Hematopoietic multipotent progenitor cell treated with erythropoietin and hydrocortisone succinate and interleukin-3 and kit ligand, for 4 days (in vitro differentiated cells): ENCODE results near the gene TNFRSF14.

Source experiments
- DNase-seq: peaks from one replicate; pipeline ENCODE4 v3.0.0-alpha.2; 2015

Gene TNFRSF14

DNA sequence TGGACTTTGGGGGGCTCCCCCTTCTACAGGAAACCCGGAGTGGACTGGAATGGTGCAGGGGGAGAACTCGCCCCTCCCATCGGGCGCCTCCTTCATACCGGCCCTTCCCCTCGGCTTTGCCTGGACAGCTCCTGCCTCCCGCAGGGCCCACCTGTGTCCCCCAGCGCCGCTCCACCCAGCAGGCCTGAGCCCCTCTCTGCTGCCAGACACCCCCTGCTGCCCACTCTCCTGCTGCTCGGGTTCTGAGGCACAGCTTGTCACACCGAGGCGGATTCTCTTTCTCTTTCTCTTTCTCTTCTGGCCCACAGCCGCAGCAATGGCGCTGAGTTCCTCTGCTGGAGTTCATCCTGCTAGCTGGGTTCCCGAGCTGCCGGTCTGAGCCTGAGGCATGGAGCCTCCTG is at the start of gene TNFRSF14:
TSS of gene TNFRSF14 (plus strand) at position 95 of the 401 bp plus-strand sequence. CDS start at position 389, 294 bp downstream.
- DNase-seq = peak; percentile 79

DNA sequence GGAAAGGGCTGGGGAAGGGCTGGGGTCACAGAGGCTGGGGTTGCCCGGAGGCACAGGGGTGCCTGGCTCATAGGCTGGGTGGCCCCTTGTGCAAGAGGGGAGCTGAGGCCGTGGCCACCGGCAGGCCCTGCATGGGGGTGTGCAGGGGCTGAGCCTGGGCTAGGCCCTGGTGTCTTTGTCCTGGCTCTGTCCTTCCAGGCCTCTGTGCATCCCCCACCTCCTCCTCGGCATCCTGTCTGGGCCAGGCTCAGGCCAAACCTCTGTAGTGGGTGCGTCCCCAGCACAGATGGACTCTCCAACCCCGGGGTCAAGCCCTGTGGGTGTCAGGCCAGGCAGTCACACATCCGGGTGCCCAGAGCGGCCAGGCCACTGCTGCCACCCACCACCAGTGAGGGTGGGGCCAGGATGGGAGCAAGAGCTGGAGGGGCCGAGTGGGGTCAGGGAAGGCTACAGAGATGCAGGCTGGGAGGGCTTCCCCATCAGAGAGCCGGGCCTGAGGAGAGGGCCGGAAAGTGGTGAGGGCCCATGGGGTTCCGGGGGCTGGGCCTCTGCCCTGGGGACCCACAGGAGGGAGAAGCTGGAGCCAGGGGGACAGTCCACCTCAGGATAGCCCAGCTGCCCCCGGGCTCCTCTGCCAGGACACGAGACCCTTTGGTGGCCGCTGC is 49.1 kb upstream of the TNFRSF14 start:
- no peak for DNase-seq

DNA sequence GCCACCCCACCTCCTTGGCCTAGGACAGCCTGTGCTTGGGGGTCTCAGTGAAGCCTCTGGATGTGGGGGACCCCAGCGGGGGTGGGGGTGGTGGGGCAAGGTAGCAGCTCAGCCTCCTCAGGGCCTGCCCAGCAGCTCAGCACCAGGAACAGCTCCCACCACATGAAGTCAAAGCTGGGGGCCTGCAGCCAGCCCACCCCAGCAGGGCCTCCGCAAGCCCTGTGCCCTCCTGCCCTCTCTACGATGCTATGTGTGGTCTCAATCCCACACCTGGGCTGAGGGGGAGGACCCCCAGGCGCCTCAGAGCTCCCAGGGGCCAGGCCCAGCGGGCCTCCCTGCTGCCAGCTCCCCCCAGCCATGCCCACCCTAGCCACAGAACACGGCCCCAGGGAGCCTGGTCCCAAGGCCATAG is 48.4 kb upstream of the TNFRSF14 start:
- DNase-seq = no peak

DNA sequence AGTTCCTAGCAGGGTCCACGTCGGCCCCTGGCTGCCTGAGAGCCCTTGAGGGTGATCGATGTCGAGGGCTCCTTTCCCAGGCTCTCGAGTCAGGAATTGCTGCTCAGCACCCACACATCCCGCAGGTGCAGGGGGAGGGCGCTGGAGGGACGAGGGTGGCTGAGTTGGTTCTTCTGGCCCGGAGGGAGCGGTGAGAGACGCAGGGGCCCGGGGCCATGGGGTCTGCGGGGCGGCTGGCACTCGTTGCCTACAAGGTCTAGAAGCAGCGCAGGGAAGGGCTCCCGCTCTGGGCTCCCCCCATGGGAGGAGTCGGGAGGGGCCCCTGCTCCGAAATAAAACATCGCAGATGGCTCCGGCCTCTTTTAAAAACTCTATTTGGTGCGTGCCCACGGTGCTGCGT is 48.0 kb upstream of the TNFRSF14 start:
- DNase-seq = no peak

DNA sequence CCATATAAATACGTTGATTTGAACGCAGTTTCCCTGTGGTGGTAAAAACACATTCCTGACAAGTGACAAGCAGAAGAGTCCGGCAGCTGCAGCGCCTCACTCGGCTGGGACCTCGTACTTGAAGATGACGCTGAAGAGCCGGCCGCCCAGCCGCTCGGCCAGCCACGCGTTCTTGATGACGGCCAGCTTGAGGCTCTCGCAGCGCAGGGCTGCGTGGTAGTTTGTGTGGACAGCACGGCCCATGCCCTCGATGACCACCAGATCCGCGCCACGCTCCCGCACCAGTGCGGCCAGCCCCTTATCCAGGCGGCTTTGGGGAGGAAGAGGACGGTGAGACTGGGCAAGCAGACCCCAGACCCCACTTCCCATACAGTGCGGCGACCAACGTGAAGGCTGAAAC is 47.4 kb upstream of the TNFRSF14 start:
- no peak for DNase-seq

DNA sequence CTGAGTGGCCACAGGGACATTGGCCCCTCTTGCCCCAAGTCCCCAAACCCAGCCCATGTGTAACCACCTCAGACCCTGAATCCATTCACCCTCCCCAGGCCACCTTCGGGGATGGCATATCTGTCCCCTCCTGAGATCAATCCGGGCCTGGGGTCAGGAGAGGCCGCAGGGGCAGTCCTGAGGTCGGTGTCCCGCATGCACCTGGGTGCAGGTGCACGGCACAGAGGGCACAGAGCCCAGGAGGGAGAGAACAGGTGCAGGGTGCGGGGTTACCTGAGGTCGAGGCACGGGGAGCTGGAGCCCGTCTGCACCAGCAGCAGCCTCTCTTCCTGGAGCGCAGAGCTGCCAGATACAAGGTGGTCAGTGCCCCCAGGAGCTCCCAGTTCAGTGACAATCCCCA is 46.6 kb upstream of the TNFRSF14 start:
- DNase-seq = no peak

DNA sequence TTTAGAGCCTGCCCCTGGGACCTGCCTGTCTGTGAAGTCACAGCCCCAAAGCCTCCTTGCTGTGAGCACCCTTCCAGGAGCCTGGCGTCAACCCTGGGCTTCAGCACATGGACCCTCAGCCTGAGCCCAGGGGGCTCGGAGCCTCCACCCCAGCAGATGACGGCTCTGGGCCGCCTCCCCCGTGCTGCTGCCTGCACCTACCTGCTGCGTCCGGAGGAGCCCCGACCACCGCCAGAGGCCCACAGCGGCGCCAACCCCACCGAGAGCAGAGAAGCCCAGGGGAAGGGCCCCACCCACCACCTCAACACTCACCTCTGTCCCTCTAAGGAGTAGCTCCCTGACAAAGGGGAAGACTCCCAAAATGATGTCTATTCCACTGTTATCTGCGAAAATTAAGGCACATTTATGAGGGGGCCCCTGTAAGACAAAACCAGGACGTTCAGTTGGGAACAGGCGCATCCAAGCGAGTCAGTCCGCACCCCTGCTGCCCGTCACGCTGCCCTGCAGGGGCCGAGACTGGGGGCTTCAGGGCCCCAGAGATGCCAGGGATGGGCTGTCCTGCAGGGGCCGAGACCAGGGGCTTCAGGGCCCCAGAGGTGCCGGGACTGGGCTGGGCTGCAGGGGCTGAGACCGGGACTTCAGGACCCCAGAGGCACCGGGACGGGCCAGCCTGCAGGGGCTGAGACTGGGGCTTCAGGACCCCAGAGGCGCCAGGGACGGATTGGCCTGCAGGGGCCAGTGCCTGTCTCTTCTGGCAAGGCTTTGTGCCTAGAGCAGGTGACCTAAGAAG is 45.6 kb upstream of the TNFRSF14 start:
- DNase-seq = no peak

DNA sequence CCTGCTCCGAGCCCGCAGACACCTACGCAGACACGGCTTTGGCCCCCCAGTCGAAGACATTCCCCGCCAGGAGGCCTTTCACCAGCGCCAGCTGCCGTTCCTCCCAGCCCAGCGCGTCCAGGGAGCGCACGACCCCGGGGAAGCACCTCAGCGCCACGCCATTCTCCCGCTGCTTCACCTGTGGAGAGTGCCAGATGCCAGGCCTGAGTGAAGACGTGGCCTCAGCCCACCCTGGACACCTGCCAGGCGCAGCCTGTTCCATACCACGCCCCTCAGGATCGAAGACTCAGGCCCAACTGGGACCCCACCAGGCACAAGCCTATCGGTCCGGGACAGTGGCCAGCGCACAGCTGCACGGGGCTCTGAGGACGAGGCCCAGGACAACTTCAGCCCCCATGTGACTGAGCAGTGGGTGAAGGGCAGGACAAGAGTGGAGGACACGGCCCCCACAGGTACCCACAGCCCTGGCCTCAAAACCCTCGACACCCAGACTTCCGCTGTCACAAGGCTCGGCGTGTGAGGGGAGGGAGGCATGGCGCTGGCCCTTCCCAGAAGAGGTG is 43.2 kb upstream of the TNFRSF14 start:
- no peak for DNase-seq

DNA sequence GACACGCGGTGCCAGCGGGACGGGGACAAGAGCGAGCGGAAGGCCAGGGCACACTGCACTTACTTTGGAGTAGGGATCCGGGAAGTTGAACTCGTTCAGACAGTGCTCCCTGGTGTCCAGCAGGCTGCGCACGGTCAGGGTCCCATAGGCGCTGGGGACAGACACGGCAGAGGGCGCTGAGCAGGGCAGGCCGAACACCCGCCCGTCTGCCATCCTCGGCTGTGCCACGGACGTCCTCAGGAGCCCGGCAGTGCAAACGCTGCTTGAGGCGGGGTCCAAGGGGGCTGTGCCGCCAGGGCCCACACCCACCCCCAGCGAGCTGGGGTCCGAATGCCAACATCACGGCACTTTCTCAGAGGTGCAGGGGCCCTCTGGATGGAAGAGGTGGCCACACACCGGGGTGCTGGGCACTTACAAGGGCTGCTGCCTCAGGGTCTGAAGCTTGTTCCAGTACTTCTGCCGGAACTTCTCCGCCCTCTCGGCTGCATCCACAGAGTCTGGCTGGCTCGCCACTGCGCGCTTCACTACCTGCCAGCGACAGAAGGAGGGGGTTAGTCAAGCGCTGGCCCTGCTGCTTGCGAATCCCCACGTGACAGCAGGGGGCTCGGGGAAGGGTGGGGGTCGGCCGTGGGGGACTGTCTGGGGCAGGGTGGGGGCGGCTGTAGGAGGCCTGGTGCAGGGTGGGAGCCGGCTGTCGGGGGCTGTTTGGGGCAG is 42.1 kb upstream of the TNFRSF14 start:
- no peak for DNase-seq

DNA sequence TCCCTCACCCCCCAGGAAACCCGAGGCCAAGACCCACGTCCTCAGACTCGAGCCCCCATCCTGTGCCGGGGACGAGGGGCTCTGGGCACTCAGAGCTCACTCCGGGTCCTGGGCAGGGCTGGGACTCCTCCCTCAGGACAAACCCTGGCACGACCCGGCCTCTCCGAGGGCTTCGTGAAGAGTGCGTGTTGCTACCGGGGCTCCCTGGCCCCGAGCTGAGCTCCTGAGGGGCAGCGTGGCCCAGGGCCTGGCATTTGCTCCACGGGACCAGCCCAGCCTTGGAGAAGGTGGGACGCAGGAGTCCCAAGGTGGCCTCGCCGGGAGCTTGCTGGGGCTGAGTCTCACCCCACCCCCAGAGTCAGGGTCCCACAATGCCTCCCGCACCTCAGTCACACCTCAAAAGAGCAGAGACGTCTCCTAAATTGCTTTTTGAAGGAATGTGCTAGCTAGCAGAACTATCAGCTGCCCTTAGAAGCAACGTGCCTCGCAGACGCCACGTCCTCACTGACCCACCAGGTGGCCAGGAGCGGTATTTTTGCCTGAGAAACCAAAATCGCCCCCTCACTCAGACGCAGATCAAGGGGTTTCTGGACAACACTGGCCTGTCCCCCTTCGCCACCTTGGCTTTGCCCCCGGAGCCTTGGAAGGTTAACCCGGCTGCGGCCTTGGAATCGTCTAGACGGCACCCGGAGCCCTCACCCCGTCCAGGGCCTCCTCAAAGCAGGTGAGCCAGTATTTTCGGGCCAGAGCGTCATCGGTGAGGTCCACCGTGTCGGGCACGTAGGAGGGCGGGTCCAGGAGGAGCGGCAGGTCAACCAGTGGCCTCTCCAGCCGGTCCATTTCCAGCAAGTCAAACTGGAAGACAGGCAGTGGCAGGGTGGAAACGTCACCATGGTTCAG is 41.1 kb upstream of the TNFRSF14 start:
- DNase-seq = no peak

DNA sequence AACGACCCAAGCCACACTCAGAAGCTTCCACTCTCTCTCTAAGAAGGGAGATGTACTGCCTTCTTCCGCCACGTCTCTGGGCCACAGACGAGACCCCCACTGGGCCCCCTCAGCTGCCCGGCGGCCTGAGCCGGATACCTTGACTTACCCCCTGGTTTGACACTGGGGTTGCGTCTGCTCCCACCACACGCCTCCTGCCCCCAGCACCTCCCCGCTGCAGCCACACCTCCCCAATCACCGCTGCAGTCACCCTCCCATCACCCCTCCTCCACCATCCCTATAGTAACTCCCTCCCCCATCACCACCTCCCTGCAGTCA is 40.4 kb upstream of the TNFRSF14 start:
- no peak for DNase-seq

DNA sequence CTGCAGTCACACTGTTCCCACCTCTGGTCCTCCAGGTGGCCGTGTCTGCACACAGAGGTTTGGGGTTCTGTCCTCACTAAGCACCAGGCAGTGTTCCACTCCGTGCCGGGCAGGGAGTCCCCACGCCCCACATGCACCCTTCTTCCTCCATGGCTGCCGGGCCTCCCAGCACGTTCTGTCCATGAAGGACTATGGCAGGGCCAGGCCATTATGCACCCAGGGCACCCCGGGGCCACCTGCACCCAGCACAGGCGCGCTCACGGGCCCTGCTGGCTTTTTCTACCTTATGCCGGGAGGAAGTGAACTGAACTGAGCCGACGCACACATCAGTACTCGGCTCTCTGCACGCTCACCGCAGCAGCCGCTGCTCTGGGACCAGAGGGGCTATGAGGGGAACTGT is 40.0 kb upstream of the TNFRSF14 start:
- DNase-seq = no peak

DNA sequence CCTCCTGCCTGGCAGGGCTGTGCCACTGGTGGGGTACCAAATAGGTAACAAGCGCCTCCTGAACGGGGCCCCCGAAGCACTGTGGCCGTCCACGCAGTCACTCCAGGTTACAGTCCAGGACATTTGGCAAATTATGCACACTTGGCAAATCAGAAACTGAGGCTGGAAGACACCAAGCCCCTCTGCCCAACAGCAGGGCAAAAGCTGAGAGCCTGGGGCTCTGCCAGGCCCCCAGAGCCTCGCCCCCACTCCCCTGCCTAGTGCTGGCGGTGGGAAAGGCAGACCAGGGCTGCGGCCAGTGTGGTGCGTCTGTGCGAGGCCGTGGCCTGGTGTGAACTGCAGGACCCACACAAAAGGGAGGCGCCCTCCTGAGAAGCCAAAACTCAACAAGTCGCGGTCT is 39.2 kb upstream of the TNFRSF14 start:
- DNase-seq = no peak

DNA sequence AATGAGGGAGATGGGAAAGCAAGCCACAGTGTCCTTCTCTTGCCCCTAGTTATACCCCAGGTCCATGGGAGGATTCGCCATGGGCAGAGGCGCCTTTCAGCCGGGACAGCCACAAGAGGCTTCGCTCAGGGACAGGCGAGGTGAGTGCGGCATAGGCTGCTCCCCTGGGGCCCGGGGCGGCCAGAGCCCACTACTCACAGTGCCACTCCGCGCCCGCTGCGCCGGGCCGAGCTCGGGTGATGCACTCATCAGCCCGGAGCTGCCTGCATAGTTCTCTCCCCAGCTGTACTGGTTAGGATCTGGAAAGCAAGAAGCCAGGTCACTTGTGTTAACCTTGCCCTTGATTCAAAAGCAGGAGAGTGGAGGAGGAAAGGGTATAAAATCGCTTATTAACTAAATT is 38.2 kb upstream of the TNFRSF14 start:
- no peak for DNase-seq

DNA sequence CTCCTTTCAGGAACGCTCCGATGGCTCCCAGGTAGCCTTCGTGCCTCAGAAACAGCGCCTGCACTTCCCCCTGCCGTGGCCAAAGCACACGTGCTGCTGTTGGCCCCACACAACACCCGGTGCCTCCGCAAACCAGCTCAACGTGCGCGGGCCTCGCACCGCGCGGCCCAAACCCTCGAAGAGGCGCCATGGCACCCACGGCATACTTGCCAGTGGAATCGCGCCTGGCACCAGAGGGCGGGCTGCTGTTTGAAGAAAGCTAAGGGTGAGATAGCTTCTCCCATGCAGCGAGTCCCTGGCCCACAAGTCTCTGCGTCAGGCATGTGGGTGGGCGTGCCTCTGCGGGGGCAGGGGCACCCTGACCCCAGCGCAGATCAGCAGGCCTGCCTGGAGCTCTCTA is 37.6 kb upstream of the TNFRSF14 start:
- DNase-seq = no peak

DNA sequence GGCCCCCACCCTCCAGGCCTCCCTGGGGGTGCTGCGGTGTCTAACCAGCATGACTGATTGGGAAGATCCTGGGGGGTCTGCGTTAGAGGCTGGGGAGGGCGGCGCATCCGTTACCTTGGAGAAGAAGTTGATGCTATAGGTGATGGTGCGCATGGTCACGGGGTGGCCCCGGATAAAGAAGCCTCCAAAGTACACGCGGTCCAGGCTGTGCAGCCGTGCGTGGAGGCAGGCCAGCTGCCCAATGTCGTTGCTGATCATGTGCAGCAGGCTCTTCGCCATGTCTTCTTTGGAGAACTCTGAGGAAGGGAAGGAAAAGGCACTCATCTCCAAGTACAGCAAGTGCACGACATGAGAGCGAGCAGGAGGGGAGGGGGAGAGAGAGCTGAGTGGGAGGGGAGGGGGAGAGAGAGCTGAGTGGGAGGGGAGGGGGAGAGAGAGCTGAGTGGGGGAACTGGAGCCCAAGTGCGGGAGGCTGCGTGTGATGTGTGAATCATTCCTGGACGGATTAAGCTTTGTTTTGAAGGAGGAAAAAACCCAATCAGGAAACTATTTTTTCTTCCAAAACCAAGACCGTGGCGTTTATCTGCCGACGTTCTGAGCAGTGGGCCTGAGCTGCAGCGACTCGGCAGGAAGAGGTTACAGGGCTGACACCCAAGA is 37.0 kb upstream of the TNFRSF14 start:
- DNase-seq = no peak

DNA sequence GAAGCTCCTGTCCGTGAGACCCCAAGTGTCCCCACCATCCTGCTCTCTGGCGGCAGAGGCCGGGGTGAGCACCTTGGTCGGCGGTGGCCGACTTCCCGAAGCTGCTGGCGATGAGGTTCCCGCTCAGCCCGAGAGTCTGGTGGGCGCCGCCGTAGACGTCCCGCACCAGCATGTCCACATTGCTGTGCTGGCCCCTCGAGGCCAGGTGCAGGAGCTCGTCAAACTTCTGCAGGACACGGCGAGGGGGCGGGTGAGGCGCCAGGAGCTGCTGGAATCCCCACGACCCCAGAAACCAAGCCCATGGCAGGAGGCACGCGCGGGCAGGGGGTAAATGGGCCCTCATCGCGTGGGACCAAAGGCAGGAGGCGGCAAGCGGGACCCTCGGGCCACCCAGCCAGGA is 36.4 kb upstream of the TNFRSF14 start:
- no peak for DNase-seq

DNA sequence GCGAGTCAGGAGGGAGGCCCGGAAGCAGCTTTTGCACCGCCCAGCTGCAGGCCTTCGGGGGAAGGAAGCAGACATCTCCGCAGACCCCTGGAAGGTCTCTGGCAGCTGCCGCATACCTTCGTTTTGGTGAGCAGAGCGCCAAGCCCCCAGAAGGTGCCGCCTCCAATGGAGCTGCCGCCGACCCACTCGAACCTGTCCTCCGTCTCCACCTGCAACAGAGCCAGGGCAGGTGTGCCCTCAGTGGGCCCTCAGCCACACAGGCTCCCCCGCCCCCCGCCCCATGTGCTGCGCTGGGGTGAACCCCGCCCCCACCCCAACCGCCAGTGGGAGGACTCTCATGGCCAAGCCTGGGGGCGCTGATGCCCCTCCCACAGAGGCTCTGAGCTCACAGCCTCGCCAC is 36.0 kb upstream of the TNFRSF14 start:
- no peak for DNase-seq

DNA sequence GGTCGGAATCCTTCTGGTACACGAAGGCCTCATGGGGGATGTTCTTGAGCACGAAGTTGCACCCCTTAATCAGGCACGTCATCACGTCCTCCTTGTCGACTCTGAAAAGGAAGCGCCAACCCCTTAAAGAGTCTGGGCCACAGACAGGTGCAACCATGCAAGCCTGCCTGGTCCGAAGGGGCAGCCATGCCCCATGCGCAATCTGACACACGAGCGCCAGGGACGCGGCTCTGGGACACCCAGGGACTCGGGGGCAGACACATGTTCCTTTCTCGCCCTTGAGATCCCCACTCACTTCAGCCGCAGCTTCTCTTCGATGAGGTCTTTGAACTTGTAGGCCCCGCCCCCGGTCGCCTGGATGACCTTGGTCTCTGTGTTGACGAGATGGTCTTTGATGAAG is 35.4 kb upstream of the TNFRSF14 start:
- no peak for DNase-seq

DNA sequence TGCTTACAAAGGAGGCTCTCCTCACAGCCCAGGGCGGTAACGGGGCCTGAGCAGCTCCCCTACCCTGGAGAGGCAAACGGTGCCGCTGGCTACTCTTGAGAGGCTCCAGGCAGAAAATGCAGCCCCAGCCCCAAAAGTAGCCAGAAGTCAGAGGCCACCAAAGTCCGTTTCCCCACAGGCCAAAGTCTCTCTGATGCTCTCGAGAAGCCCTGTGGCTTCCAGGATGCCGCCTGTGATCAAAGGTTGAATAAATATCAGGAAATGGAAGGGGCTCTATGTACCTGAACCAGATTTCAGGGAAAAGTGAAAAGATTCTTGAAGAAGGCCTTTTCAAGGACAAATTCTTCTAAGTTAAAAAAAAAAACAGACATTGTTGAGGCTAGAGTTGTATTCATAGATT is 33.9 kb upstream of the TNFRSF14 start:
- no peak for DNase-seq

DNA sequence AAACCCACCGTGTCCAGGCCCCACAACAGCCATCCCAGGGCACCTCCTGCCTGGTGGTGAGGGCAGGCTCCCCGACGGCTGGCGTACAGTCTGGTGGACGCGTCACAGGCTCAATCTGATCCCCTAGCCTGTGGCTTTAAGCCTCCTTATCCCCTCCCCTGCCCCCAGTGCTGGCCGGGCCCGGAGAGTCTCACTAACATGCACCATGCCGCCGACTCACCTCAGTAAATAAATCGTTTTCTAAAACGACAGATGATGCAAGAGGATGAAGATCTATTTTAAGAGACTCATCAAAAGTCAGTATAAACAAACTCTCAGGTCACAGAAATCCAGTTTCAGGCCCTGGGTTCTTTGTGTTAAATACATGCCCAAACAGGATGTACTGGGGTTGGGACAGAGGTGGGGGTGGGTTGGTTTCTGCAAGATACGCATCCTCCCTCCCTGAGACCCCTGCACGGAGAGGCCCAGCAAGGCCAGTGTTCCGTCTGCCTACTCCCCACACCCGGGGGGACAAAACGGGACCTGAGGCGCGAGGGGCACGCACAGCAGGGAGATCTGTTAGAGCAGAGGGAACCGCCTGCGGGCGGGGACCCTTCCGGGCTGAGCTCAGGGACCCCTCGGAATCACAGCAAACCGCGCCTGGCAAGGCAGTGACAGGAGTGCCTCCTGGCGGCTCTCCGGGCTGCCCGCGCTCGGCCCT is 32.8 kb upstream of the TNFRSF14 start:
- no peak for DNase-seq
